Naive thymus-derived CD4-positive, alpha-beta T cell (primary cell): Measurements from ENCODE around the gene MYZAP. TPM values are rescaled to one million over a fixed set of nuclear protein-coding genes. Genes with fewer than 3 reads are reported as not detected.

Source experiments
- ATAC-seq: fragments of 150-1000 bp; cut with Tn5 transposase; 2 replicates; pipeline ENCODE4 v1.10.0; 2021; ENCODE audit warnings: mild to moderate bottlenecking, moderate library complexity
- CTCF ChIA-PET: fragments of 350-600 bp; sonication (Branson Sonifier 250); formaldehyde crosslinking; loops from one replicate; lab custom pipeline; 2021; ENCODE audit warnings: antibody characterized with exemption; lab: Charles Lee
- POLR2A ChIA-PET: fragments of 350-600 bp; sonication (Branson Sonifier 250); formaldehyde crosslinking; loops from one replicate; lab custom pipeline; 2021; ENCODE audit warnings: antibody characterized with exemption, inconsistent platforms; lab: Charles Lee
- DNase-seq, 9 donors: peaks; one replicate each; pipeline versions ENCODE4 v3.0.0 to v3.0.0-alpha.2; 2020 to 2022; ENCODE audit warnings: mixed read lengths in 1 of 9
- H3K27ac ChIP-seq: one replicate; pipeline ENCODE4 v1.7.0; 2013; ENCODE audit warnings: mild to moderate bottlenecking, low read depth, low read length, moderate library complexity
- H3K27me3 ChIP-seq, 2 donors: one replicate each; pipeline ENCODE4 v1.7.0; 2013; ENCODE audit warnings: low read length in 2 of 2, mild to moderate bottlenecking in 2 of 2, moderate library complexity in 2 of 2; ENCODE audit not compliant: control insufficient read depth in 2 of 2, insufficient read depth in 2 of 2
- H3K36me3 ChIP-seq, 3 experiments: 1 replicate in 2 of 3; 2 replicates in 1 of 3; pipeline ENCODE4 v1.7.0; 2013; ENCODE audit warnings: low read length in 3 of 3, mild to moderate bottlenecking in 3 of 3, moderate library complexity in 1 of 3; ENCODE audit not compliant: insufficient read depth in 3 of 3, control insufficient read depth in 2 of 3
- H3K4me1 ChIP-seq, 2 donors: one replicate each; pipeline ENCODE4 v1.7.0; 2013; ENCODE audit warnings: low read length in 2 of 2, mild to moderate bottlenecking in 2 of 2, moderate library complexity in 1 of 2; ENCODE audit not compliant: control insufficient read depth in 2 of 2, insufficient read depth in 2 of 2
- H3K4me3 ChIP-seq: 2 replicates; pipeline ENCODE4 v1.7.0; 2013; ENCODE audit warnings: mild to moderate bottlenecking, low read length
- H3K9me3 ChIP-seq, 3 experiments: 1 replicate in 2 of 3; 2 replicates in 1 of 3; pipeline ENCODE4 v1.7.0; 2013; ENCODE audit warnings: low read length in 3 of 3; ENCODE audit not compliant: control insufficient read depth in 2 of 3
- H3K27ac Mint-ChIP-seq, 9 donors: one replicate each; pipeline ENCODE4 v1.8.0; 2020 to 2022; ENCODE audit warnings: mixed read lengths in 9 of 9, mild to moderate bottlenecking in 8 of 9, moderate library complexity in 5 of 9, inconsistent platforms in 2 of 9
- H3K27me3 Mint-ChIP-seq, 5 donors: one replicate each; pipeline ENCODE4 v1.8.0; 2021 to 2022; ENCODE audit warnings: mixed read lengths in 5 of 5, mild to moderate bottlenecking in 1 of 5
- H3K36me3 Mint-ChIP-seq, 5 donors: one replicate each; pipeline ENCODE4 v1.8.0; 2020 to 2022; ENCODE audit warnings: mixed read lengths in 5 of 5, mild to moderate bottlenecking in 3 of 5, inconsistent platforms in 1 of 5
- H3K4me1 Mint-ChIP-seq, 7 donors: one replicate each; pipeline ENCODE4 v1.8.0; 2020 to 2022; ENCODE audit warnings: mixed read lengths in 7 of 7, mild to moderate bottlenecking in 3 of 7, inconsistent platforms in 1 of 7
- H3K4me3 Mint-ChIP-seq, 10 donors: one replicate each; pipeline ENCODE4 v1.8.0; 2020 to 2022; ENCODE audit warnings: mild to moderate bottlenecking in 10 of 10, mixed read lengths in 10 of 10, moderate library complexity in 6 of 10, inconsistent platforms in 2 of 10
- H3K9me3 Mint-ChIP-seq, 11 donors: one replicate each; pipeline ENCODE4 v1.8.0; 2020 to 2022; ENCODE audit warnings: mixed read lengths in 11 of 11, mild to moderate bottlenecking in 4 of 11, inconsistent platforms in 1 of 11, moderate library complexity in 1 of 11
- intact Hi-C, 2 donors: fragments of 100-400 bp; cut with micrococcal nuclease; formaldehyde crosslinking; loops; one replicate each; pipeline ENCODE4 v1.15.1; 2023
- polyA plus RNA-seq, 2 donors: library from polyadenylated mRNA; unstranded; fragments of 300-500 nt; fragmentation: Illumina TruSeq; gene quantifications; one replicate each; pipeline ENCODE4 v1.2.3, GENCODE V29; 2021
- total RNA-seq, 6 experiments: library from RNA in 5 of 6; stranded (reverse) in 5 of 6; gene quantifications; 1 replicate in 5 of 6; 2 replicates in 1 of 6; pipeline ENCODE4 v1.2.3 and lab custom pipeline; 2021 to 2026

The MYZAP gene
- total and polyA plus RNA-seq, 7 experiments from 2014 or later, result 1.1 to 9.7 (median 2.2) TPM; not detected in 1

- Mint-ChIP-seq H3K4me3 (no peak overlapping the region), H3K4me1 (peaks cover 0 to 2% (median 0%) of the 10 kb centered on the region in 7 donors), H3K27ac (no peak overlapping the region), H3K27me3 (peaks cover 0 to 37% (median 0%) of the 10 kb centered on the region in 5 donors), H3K9me3 (no peaks in the 10 kb centered on the region), H3K36me3 (peaks cover 0 to 5% (median 0%) of the 10 kb centered on the region in 5 donors)
- ChIA-PET CTCF (interaction anchor here (1.4 kb wide), 1 partner anchor 195 kb away, joined by 5 read pairs; no protein-coding TSS in a partner anchor), POLR2A (no interaction called here)
- no peak overlapping the region for H3K4me3 ChIP-seq
- no peak overlapping the region for H3K27ac ChIP-seq
- H3K9me3 ChIP-seq, result no peaks in the 10 kb centered on the region
- intact Hi-C loops, result loop anchor here in 1 of 2 donors (2.0 kb wide), 1 partner anchor 41 kb away; the partner anchor contains the start of gene POLR2M
- H3K36me3 ChIP-seq, result no peaks in the 10 kb centered on the region
- no peaks in the 10 kb centered on the region for H3K27me3 ChIP-seq
- no peaks in the 10 kb centered on the region for H3K4me1 ChIP-seq
- DNase-seq (no peak), ATAC-seq (no peak)
Measured at GRCh38 chr15:57665939-57666338, 74.2 kb downstream of the MYZAP start.

- Mint-ChIP-seq H3K4me1 (peaks cover 0 to 2% (median 0%) of the 10 kb centered on the region in 7 donors), H3K36me3 (peaks cover 0 to 4% (median 0%) of the 10 kb centered on the region in 5 donors), H3K4me3 (no peak overlapping the region), H3K27ac (no peak overlapping the region), H3K27me3 (peaks cover 0 to 36% (median 0%) of the 10 kb centered on the region in 5 donors), H3K9me3 (peaks cover 0 to 3% (median 0%) of the 10 kb centered on the region in 11 donors)
- POLR2A ChIA-PET, result no interaction called here
- peak in 2 of 9 donors; percentile 4 to 8 for DNase-seq
- Histone ChIP-seq H3K36me3 (no peaks in the 10 kb centered on the region), H3K9me3 (no peaks in the 10 kb centered on the region), H3K4me1 (no peaks in the 10 kb centered on the region), H3K27me3 (no peaks in the 10 kb centered on the region), H3K27ac (no peak overlapping the region), H3K4me3 (no peak overlapping the region)
- CTCF ChIA-PET, result interaction anchor here (0.9 to 1.0 kb wide), 2 partner anchors 66 to 193 kb away, joined by 3 read pairs; no protein-coding TSS in a partner anchor
- no peak for ATAC-seq
- intact Hi-C loops, result loop anchor here in 1 of 2 donors (1.0 to 2.0 kb wide), 2 partner anchors 39 to 194 kb away; partner anchors contain the start of gene POLR2M
Measured at GRCh38 chr15:57667171-57667849, 75.6 kb downstream of the MYZAP start.

- Histone ChIP-seq H3K9me3 (no peaks in the 10 kb centered on the region), H3K4me1 (no peaks in the 10 kb centered on the region), H3K27me3 (no peaks in the 10 kb centered on the region), H3K36me3 (no peaks in the 10 kb centered on the region), H3K4me3 (no peak overlapping the region), H3K27ac (no peak overlapping the region)
- Mint-ChIP-seq H3K9me3 (peaks cover 0 to 5% (median 0%) of the 10 kb centered on the region in 11 donors), H3K27ac (no peak overlapping the region), H3K4me1 (peaks cover 0 to 2% (median 0%) of the 10 kb centered on the region in 7 donors), H3K36me3 (peaks cover 0 to 5% (median 0%) of the 10 kb centered on the region in 5 donors), H3K27me3 (peaks cover 0 to 36% (median 4%) of the 10 kb centered on the region in 5 donors), H3K4me3 (no peak overlapping the region)
- no peak for ATAC-seq
- POLR2A ChIA-PET, result no interaction called here
- DNase-seq, result no peak
- CTCF ChIA-PET, result interaction anchor here (1.0 kb wide), 1 partner anchor 38 kb away, joined by 3 read pairs; the partner anchor contains the start of gene POLR2M
- intact Hi-C loops, result no loop called here
Measured at GRCh38 chr15:57668016-57668415, 76.3 kb downstream of the MYZAP start.

- Mint-ChIP-seq H3K36me3 (peaks cover 0 to 14% (median 3%) of the 10 kb centered on the region in 5 donors), H3K27ac (no peak overlapping the region), H3K4me3 (no peak overlapping the region), H3K27me3 (peaks cover 0 to 43% (median 5%) of the 10 kb centered on the region in 5 donors), H3K4me1 (peaks cover 0 to 1% (median 0%) of the 10 kb centered on the region in 7 donors), H3K9me3 (peaks cover 0 to 5% (median 0%) of the 10 kb centered on the region in 11 donors)
- POLR2A ChIA-PET, result no interaction called here
- ATAC-seq (no peak), DNase-seq (no peak)
- Histone ChIP-seq H3K27ac (no peak overlapping the region), H3K36me3 (no peaks in the 10 kb centered on the region), H3K9me3 (no peaks in the 10 kb centered on the region), H3K4me3 (no peak overlapping the region), H3K4me1 (no peaks in the 10 kb centered on the region), H3K27me3 (no peaks in the 10 kb centered on the region)
- CTCF ChIA-PET, result no interaction called here
- intact Hi-C loops, result no loop called here
Measured at GRCh38 chr15:57671636-57672035, 79.9 kb downstream of the MYZAP start.

- Histone ChIP-seq H3K4me3 (no peak overlapping the region), H3K36me3 (no peaks in the 10 kb centered on the region), H3K27ac (no peak overlapping the region), H3K27me3 (no peaks in the 10 kb centered on the region), H3K4me1 (no peaks in the 10 kb centered on the region), H3K9me3 (no peaks in the 10 kb centered on the region)
- Mint-ChIP-seq H3K36me3 (peaks cover 0 to 14% (median 5%) of the 10 kb centered on the region in 5 donors), H3K9me3 (peaks cover 0 to 5% (median 0%) of the 10 kb centered on the region in 11 donors), H3K27me3 (peaks cover 0 to 27% (median 5%) of the 10 kb centered on the region in 5 donors), H3K4me1 (peaks cover 0 to 11% (median 7%) of the 10 kb centered on the region in 7 donors), H3K27ac (no peak overlapping the region), H3K4me3 (no peak overlapping the region)
- no peak for ATAC-seq
- intact Hi-C loops, result no loop called here
- POLR2A ChIA-PET, result no interaction called here
- CTCF ChIA-PET, result interaction anchor here (0.7 kb wide), 1 partner anchor 115 kb away, joined by 3 read pairs; no protein-coding TSS in a partner anchor
- no peak for DNase-seq
Measured at GRCh38 chr15:57675481-57676181, 83.9 kb downstream of the MYZAP start.

- no peaks in the 10 kb centered on the region for H3K27me3 ChIP-seq
- DNase-seq (no peak), ATAC-seq (no peak)
- H3K4me3 ChIP-seq, result no peak overlapping the region
- peaks cover 0 to 16% (median 9%) of the 10 kb centered on the region in 7 donors for H3K4me1 Mint-ChIP-seq
- ChIA-PET CTCF (interaction anchor here (0.9 kb wide), 1 partner anchor 12 kb away, joined by 3 read pairs; no protein-coding TSS in a partner anchor), POLR2A (no interaction called here)
- H3K36me3 ChIP-seq, result no peaks in the 10 kb centered on the region
- H3K9me3 Mint-ChIP-seq, result peaks cover 0 to 5% (median 0%) of the 10 kb centered on the region in 11 donors
- intact Hi-C loops, result no loop called here
- H3K36me3 Mint-ChIP-seq, result peaks cover 0 to 14% (median 5%) of the 10 kb centered on the region in 5 donors
- H3K4me1 ChIP-seq, result no peaks in the 10 kb centered on the region
- H3K4me3 Mint-ChIP-seq, result no peak overlapping the region
- no peak overlapping the region for H3K27ac Mint-ChIP-seq
- no peaks in the 10 kb centered on the region for H3K9me3 ChIP-seq
- peaks cover 0 to 21% (median 5%) of the 10 kb centered on the region in 5 donors for H3K27me3 Mint-ChIP-seq
- H3K27ac ChIP-seq, result no peak overlapping the region
Measured at GRCh38 chr15:57676585-57676984, 84.9 kb downstream of the MYZAP start.
